ENCODE results near the gene TKT. TPM values are rescaled to one million over a fixed set of nuclear protein-coding genes. Genes with fewer than 3 reads are reported as not detected.

The TKT gene
- total RNA-seq (100 to 1,000 TPM; 112 to 184 TPM), polyA plus RNA-seq (ENCODE audit: insufficient read depth, low read depth, low replicate concordance) (99.9 TPM)
- long read RNA-seq, donor 1, transcript TKT-208 (14 exons, 3,010 nt) = major isoform, 56 of 189 reads
- long read RNA-seq, donor 1, partial matches to known transcripts = 116 of 189 reads
- long read RNA-seq, donor 1, other reads (novel, unspliced or antisense) = 7 of 189 reads
- long read RNA-seq, donor 2, transcript TKT-207 (8 exons, 1,972 nt) = minor isoform, 5 of 106 reads
- long read RNA-seq, donor 2, transcript TKT-208 (14 exons, 3,010 nt) = major isoform, 23 of 106 reads
- long read RNA-seq, donor 2, partial matches to known transcripts = 61 of 106 reads
- long read RNA-seq, donor 2, other reads (novel, unspliced or antisense) = 11 of 106 reads

DNA sequence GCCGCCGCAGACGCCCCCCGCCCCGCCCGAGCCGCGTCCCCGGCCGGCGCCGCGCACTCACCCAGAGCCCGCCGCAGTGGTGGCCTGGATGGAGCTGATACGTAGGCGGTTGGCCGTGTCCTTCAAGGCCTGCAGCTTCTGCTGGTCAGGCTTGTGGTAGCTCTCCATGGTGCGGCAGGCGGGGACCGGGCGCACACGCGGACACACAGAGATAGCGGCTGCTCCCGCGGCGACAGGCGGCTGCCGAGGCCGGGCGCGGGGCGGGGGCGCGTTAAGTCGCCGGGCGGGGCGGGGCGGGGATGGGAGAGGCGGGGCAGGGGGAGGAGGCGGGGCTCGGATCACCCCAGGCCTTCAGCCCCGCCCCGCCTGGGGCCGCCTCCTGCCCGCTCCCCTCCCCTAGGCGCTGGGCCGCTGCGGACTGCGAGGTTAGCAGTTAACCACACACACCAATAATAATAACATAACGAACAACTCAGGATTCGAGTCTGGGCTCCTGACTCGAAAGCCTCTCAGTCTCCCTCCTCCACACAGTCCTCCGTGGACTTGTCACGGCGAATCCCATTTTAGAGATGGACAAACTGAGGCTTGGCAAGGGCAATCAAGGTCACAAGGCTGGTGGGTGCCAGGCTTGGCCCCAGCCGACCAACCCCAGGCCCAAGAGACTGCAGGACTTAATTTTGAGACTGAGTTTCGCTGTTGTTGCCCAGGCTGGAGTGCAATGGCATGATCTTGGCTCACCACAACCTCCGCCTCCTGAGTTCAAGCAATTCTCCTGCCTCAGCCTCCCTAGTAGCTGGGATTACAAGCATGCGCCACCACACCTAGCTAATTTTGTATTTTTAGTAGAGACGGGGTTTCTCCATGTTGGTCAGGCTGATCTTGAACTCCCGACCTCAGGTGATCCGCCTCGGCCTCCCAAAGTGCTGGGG lies at the start of gene TKT:
TKT (minus strand) TSS at position 248 of the 929 bp plus-strand sequence; CDS start at position 168, 80 bp downstream.
- WGBS, 2 donors = 13 to 42% methylated on average over 14 to 66 of the region's 66 CpGs
- DNase-seq = peak; percentile 92
- intact Hi-C loops (cut with DNase I; ENCODE audit: low total_unique reads) = no loop called here
- no peaks in the 10 kb centered on the region for H3K27me3 ChIP-seq
- no peaks in the 10 kb centered on the region for H3K36me3 ChIP-seq (ENCODE audit: low read depth, missing control alignments)
- peak within 1 kb of the TSS; percentile 74 to 88 for H3K27ac ChIP-seq
- no peaks in the 10 kb centered on the region for H3K9me3 ChIP-seq
- H3K4me3 ChIP-seq = peak within 1 kb of the TSS; percentile 82 to 89
- TF ChIP-seq, protein P1, sequence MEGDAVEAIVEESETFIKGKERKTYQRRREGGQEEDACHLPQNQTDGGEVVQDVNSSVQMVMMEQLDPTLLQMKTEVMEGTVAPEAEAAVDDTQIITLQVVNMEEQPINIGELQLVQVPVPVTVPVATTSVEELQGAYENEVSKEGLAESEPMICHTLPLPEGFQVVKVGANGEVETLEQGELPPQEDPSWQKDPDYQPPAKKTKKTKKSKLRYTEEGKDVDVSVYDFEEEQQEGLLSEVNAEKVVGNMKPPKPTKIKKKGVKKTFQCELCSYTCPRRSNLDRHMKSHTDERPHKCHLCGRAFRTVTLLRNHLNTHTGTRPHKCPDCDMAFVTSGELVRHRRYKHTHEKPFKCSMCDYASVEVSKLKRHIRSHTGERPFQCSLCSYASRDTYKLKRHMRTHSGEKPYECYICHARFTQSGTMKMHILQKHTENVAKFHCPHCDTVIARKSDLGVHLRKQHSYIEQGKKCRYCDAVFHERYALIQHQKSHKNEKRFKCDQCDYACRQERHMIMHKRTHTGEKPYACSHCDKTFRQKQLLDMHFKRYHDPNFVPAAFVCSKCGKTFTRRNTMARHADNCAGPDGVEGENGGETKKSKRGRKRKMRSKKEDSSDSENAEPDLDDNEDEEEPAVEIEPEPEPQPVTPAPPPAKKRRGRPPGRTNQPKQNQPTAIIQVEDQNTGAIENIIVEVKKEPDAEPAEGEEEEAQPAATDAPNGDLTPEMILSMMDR (IDR thresholded peaks at IDR 0.05) = no peak
- peak; percentile 44 for TF ChIP-seq POLR2A (IDR thresholded peaks at IDR 0.05)
- H3K4me1 ChIP-seq = peaks cover 33% of the 10 kb centered on the region

GRCh38 chr3:53303957-53304356 lies 48.1 kb upstream of the TKT start:
- H3K36me3 ChIP-seq (ENCODE audit: low read depth, missing control alignments) = no peaks in the 10 kb centered on the region
- DNase-seq = peak; percentile 69

DNA sequence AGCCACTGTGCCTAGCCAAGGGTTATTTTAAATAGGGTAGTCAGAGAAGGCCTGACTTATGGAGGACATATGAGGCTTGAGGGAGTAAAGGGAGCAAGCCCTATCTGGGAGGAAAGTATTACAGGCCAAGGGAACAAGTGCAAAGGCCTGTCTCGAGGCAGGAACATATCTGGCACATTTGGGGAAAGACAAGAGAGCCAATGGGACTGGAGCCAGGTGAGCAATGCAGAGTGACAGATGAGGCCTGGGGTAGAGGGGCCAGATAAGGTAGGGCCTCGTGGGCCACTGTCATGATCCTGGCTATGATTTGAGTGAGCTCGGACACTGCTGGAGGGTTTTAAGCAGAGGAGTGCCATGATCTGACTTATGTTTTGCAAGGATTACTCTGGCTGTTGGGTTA lies 47.7 kb upstream of the TKT start:
- no peaks in the 10 kb centered on the region for H3K36me3 ChIP-seq (ENCODE audit: low read depth, missing control alignments)
- 50 to 53% methylated on average over 3 of the region's 3 CpGs for WGBS, 2 donors
- peaks cover 12% of the 10 kb centered on the region for H3K4me1 ChIP-seq
- no peak for DNase-seq
- no peaks in the 10 kb centered on the region for H3K27me3 ChIP-seq
- peak overlapping the region in 1 of 2 donors; percentile 47 for H3K27ac ChIP-seq
- H3K9me3 ChIP-seq = no peaks in the 10 kb centered on the region
- TF ChIP-seq, protein P1 (IDR thresholded peaks at IDR 0.05) = no peak
- intact Hi-C loops (cut with DNase I; ENCODE audit: low total_unique reads) = no loop called here
- H3K4me3 ChIP-seq = no peak overlapping the region

More at GRCh38 chr3:53303957-53304356, 48.1 kb upstream of the TKT start:
- intact Hi-C loops (cut with DNase I; ENCODE audit: low total_unique reads) = no loop called here
- no peaks in the 10 kb centered on the region for H3K9me3 ChIP-seq
- peaks cover 12% of the 10 kb centered on the region for H3K4me1 ChIP-seq
- H3K27ac ChIP-seq = peak overlapping the region in 1 of 2 donors; percentile 47
- no peaks in the 10 kb centered on the region for H3K27me3 ChIP-seq
- no peak overlapping the region for H3K4me3 ChIP-seq
- WGBS, 2 donors = 32 to 39% methylated on average over 3 of the region's 3 CpGs
- TF ChIP-seq, protein P1 (IDR thresholded peaks at IDR 0.05) = no peak
- no peak for TF ChIP-seq POLR2A (IDR thresholded peaks at IDR 0.05)

GRCh38 chr3:53300826-53301225 lies 45.0 kb upstream of the TKT start:
- no peak overlapping the region for H3K27ac ChIP-seq
- no peak for DNase-seq
- H3K4me3 ChIP-seq = no peak overlapping the region
- TF ChIP-seq POLR2A (IDR thresholded peaks at IDR 0.05) = no peak
- TF ChIP-seq, protein P1 (IDR thresholded peaks at IDR 0.05) = no peak
- 93 to 95% methylated on average over 3 of the region's 3 CpGs for WGBS, 2 donors
- H3K4me1 ChIP-seq = peaks cover 12% of the 10 kb centered on the region
- intact Hi-C loops (cut with DNase I; ENCODE audit: low total_unique reads) = no loop called here
- no peaks in the 10 kb centered on the region for H3K9me3 ChIP-seq
- H3K27me3 ChIP-seq = no peaks in the 10 kb centered on the region
- H3K36me3 ChIP-seq (ENCODE audit: low read depth, missing control alignments) = no peaks in the 10 kb centered on the region

Data from testis (tissue), 5 donors.